KMS-11 (cell line): Measurements from ENCODE around the gene LY6G6C.
A peak's percentile ranks its signal among the peaks of the same experiment; 100 is the strongest.

ENCODE experiments used
- H2AFZ ChIP-seq: fragments of 200-600 bp; sonication (generic); 2 replicates; pipeline ENCODE4 v1.6.1; 2016; ENCODE audit warnings: antibody characterized with exemption, mixed run types, low read depth
- H3K27ac ChIP-seq: fragments of 200-600 bp; sonication (generic); 2 replicates; pipeline ENCODE4 v1.6.1; 2016; ENCODE audit warnings: mild to moderate bottlenecking, mixed run types
- H3K27me3 ChIP-seq: fragments of 200-600 bp; sonication (generic); 2 replicates; pipeline ENCODE4 v1.6.1; 2017; ENCODE audit warnings: mild to moderate bottlenecking, low read depth, mixed run types, moderate library complexity; ENCODE audit not compliant: insufficient read depth
- H3K36me3 ChIP-seq: fragments of 200-600 bp; sonication (generic); 2 replicates; pipeline ENCODE4 v1.6.1; 2017; ENCODE audit warnings: mild to moderate bottlenecking, mixed run types; ENCODE audit not compliant: insufficient read depth
- H3K4me1 ChIP-seq: fragments of 200-600 bp; sonication (generic); 2 replicates; pipeline ENCODE4 v1.6.1; 2016; ENCODE audit warnings: mild to moderate bottlenecking, low read depth, mixed run types; ENCODE audit not compliant: poor library complexity, severe bottlenecking
- H3K4me2 ChIP-seq: fragments of 200-600 bp; sonication (generic); 2 replicates; pipeline ENCODE4 v1.7.0; 2016; ENCODE audit warnings: mild to moderate bottlenecking, mixed run types
- H3K4me3 ChIP-seq: fragments of 200-600 bp; sonication (generic); IDR thresholded peaks from 2 replicates; pipeline ENCODE4 v1.6.1; 2017; ENCODE audit warnings: low read depth, low read length, mixed read lengths; ENCODE audit not compliant: insufficient read depth
- H3K79me2 ChIP-seq: fragments of 200-600 bp; sonication (generic); 2 replicates; pipeline ENCODE4 v1.6.1; 2016; ENCODE audit warnings: low read depth, mixed run types; ENCODE audit not compliant: insufficient read depth
- H3K9ac ChIP-seq: fragments of 200-600 bp; sonication (generic); 2 replicates; pipeline ENCODE4 v1.6.1; 2016; ENCODE audit warnings: mild to moderate bottlenecking, mixed run types
- H4K20me1 ChIP-seq: fragments of 200-600 bp; sonication (generic); 2 replicates; pipeline ENCODE4 v1.6.1; 2016; ENCODE audit warnings: mild to moderate bottlenecking, mixed run types; ENCODE audit not compliant: insufficient read depth
- CTCF ChIP-seq: fragments of 200-600 bp; sonication (generic); conservative IDR thresholded peaks from 2 replicates; pipeline ENCODE4 v1.6.1; 2017; ENCODE audit warnings: low read depth, mild to moderate bottlenecking, antibody characterized with exemption, low read length, moderate library complexity, mixed read lengths

Gene LY6G6C

GRCh38 chr6:31740397-31741223, 19.1 kb upstream of the LY6G6C start:
- Histone ChIP-seq H3K36me3 (no peaks in the 10 kb centered on the region), H3K4me1 (peaks cover 41% of the 10 kb centered on the region), H2AFZ (peak overlapping the region; percentile 60), H3K79me2 (peaks cover 27% of the 10 kb centered on the region), H3K4me2 (peak overlapping the region; percentile 100), H3K27ac (peak overlapping the region; percentile 100), H3K4me3 (no peak overlapping the region), H4K20me1 (no peaks in the 10 kb centered on the region), H3K27me3 (no peaks in the 10 kb centered on the region), H3K9ac (peak overlapping the region; percentile 100)
- TF ChIP-seq CTCF: no peak

- Histone ChIP-seq H3K4me3 (no peak within 1 kb of the TSS), H3K9ac (peak within 1 kb of the TSS; percentile 100), H2AFZ (peak within 1 kb of the TSS; percentile 60), H3K79me2 (peaks cover 35% of the 10 kb centered on the region), H3K27ac (peak within 1 kb of the TSS; percentile 100), H3K27me3 (no peaks in the 10 kb centered on the region), H3K4me2 (peak within 1 kb of the TSS; percentile 100), H4K20me1 (no peaks in the 10 kb centered on the region), H3K4me1 (peaks cover 41% of the 10 kb centered on the region), H3K36me3 (no peaks in the 10 kb centered on the region)
- TF ChIP-seq CTCF: no peak
Observed at GRCh38 chr6:31739639-31740396, 18.3 kb upstream of the LY6G6C start, which contains the start of gene MSH5. Gene MSH5 (plus strand): TSS chr6:31740005. CDS start chr6:31740467, 462 bp downstream.

- H3K4me3 ChIP-seq: no peak overlapping the region
Observed at GRCh38 chr6:31737991-31738979, 16.7 kb upstream of the LY6G6C start.

More at GRCh38 chr6:31737991-31738979, 16.7 kb upstream of the LY6G6C start:
- H3K79me2 ChIP-seq: peaks cover 50% of the 10 kb centered on the region
- peak overlapping the region; percentile 36; the same call in 1 of the 2 replicates for H2AFZ ChIP-seq
- H3K9ac ChIP-seq: peak overlapping the region; percentile 81
- no peaks in the 10 kb centered on the region for H3K27me3 ChIP-seq
- H3K4me1 ChIP-seq: peaks cover 51% of the 10 kb centered on the region
- no peaks in the 10 kb centered on the region for H4K20me1 ChIP-seq
- TF ChIP-seq CTCF: 0 out of 2 replicates have a peak, but pooled peaks have one; percentile 18
- H3K4me2 ChIP-seq: peak overlapping the region; percentile 100
- H3K27ac ChIP-seq: peak overlapping the region; percentile 100
- H3K36me3 ChIP-seq: no peaks in the 10 kb centered on the region
